HEK293 (cell line): ENCODE results near the gene MRPL20.
A peak's percentile ranks its signal among the peaks of the same experiment; 100 is the strongest.

Experiments used
- CTCF ChIA-PET: fragments of 350-600 bp; formaldehyde crosslinking; extraction: SDS; loops from one replicate; lab custom pipeline; 2021; ENCODE audit warnings: antibody characterized with exemption; lab: Yijun Ruan, JAX
- POLR2A ChIA-PET: fragments of 300-600 bp; formaldehyde crosslinking; extraction: SDS; loops from one replicate; lab custom pipeline; 2020; ENCODE audit warnings: antibody characterized with exemption, inconsistent platforms; lab: Yijun Ruan, JAX
- H3K27ac ChIP-seq: fragments of 200-500 bp; sonication (Bioruptor generic); 2 replicates; pipeline ENCODE4 v1.5.1; 2014; ENCODE audit warnings: low read depth, low read length, control low read depth, inconsistent platforms; ENCODE audit errors: extremely low read depth
- H3K36me3 ChIP-seq, 2 experiments: fragments of 200-500 bp in 1 of 2; sonication (Bioruptor generic) in 1 of 2; 1 replicate in 1 of 2; 2 replicates in 1 of 2; pipeline ENCODE4 v1.5.1; 2014 to 2017; ENCODE audit warnings: inconsistent platforms in 2 of 2, low read length in 2 of 2; ENCODE audit not compliant: control insufficient read depth in 2 of 2, insufficient read depth in 1 of 2
- H3K4me1 ChIP-seq: fragments of 200-500 bp; sonication (Bioruptor generic); 2 replicates; pipeline ENCODE4 v1.5.1; 2014; ENCODE audit warnings: mild to moderate bottlenecking, low read length, inconsistent platforms; ENCODE audit not compliant: control insufficient read depth, insufficient read depth
- H3K4me3 ChIP-seq: 2 replicates; pipeline ENCODE4 v1.5.1; 2011; ENCODE audit warnings: low read depth, mild to moderate bottlenecking, control low read depth, low read length, moderate library complexity
- H3K9me3 ChIP-seq: fragments of 200-500 bp; sonication (Bioruptor generic); 2 replicates; pipeline ENCODE4 v1.5.1; 2014; ENCODE audit warnings: low read depth, low read length, inconsistent platforms; ENCODE audit not compliant: control insufficient read depth, insufficient read depth
- KLF16 ChIP-seq: fragments of 450-650 bp; formaldehyde crosslinking; IDR thresholded peaks from 2 replicates; pipeline ENCODE4 v1.5.1; 2017; ENCODE audit warnings: missing biosample characterization, missing genetic modification characterization
- OVOL3 ChIP-seq: fragments of 450-650 bp; formaldehyde crosslinking; IDR thresholded peaks from 2 replicates; pipeline ENCODE4 v1.5.1; 2016; ENCODE audit warnings: missing biosample characterization, missing genetic modification characterization
- TRIM28 ChIP-seq: IDR thresholded peaks from 2 replicates; pipeline ENCODE4 v1.6.1; 2011; ENCODE audit warnings: low read length, control low read depth, borderline replicate concordance
- ZBTB1 ChIP-seq: fragments of 450-650 bp; formaldehyde crosslinking; IDR thresholded peaks from 2 replicates; pipeline ENCODE4 v1.5.1; 2016; ENCODE audit warnings: missing biosample characterization, missing genetic modification characterization
- ZEB2 ChIP-seq: fragments of 450-650 bp; formaldehyde crosslinking; IDR thresholded peaks from 2 replicates; pipeline ENCODE4 v1.5.1; 2016; ENCODE audit warnings: missing biosample characterization, missing genetic modification characterization
- ZFHX2 ChIP-seq: fragments of 450-650 bp; formaldehyde crosslinking; conservative IDR thresholded peaks from 2 replicates; pipeline ENCODE4 v1.5.1; 2016; ENCODE audit warnings: missing biosample characterization, missing genetic modification characterization
- ZNF16 ChIP-seq: fragments of 450-650 bp; formaldehyde crosslinking; IDR thresholded peaks from 2 replicates; pipeline ENCODE4 v1.5.1; 2016; ENCODE audit warnings: low read depth, missing biosample characterization, missing genetic modification characterization
- ZNF174 ChIP-seq: fragments of 450-650 bp; formaldehyde crosslinking; IDR thresholded peaks from 2 replicates; pipeline ENCODE4 v1.5.0; 2017; ENCODE audit warnings: missing biosample characterization, mild to moderate bottlenecking, missing genetic modification characterization
- ZNF266 ChIP-seq: fragments of 450-650 bp; formaldehyde crosslinking; IDR thresholded peaks from 2 replicates; pipeline ENCODE4 v1.5.1; 2016; ENCODE audit warnings: missing biosample characterization, missing genetic modification characterization, low read depth
- ZNF274 ChIP-seq, 2 experiments: fragments of 200-500 bp in 1 of 2; fragments of 450-650 bp in 1 of 2; sonication (Bioruptor generic) in 1 of 2; formaldehyde crosslinking in 1 of 2; IDR thresholded peaks; 2 replicates each; pipeline versions ENCODE4 v1.5.1 to v1.6.1; 2014 to 2016; ENCODE audit warnings: borderline replicate concordance in 1 of 2, inconsistent platforms in 1 of 2, low read length in 1 of 2, missing biosample characterization in 1 of 2, missing genetic modification characterization in 1 of 2
- ZNF311 ChIP-seq: fragments of 450-650 bp; formaldehyde crosslinking; IDR thresholded peaks from 2 replicates; pipeline ENCODE4 v1.5.1; 2017; ENCODE audit warnings: missing biosample characterization, missing genetic modification characterization, borderline replicate concordance
- ZNF404 ChIP-seq: fragments of 450-650 bp; formaldehyde crosslinking; IDR thresholded peaks from 2 replicates; pipeline ENCODE4 v1.5.1; 2017; ENCODE audit warnings: missing biosample characterization, missing genetic modification characterization
- ZNF501 ChIP-seq: fragments of 450-650 bp; formaldehyde crosslinking; IDR thresholded peaks from 2 replicates; pipeline ENCODE4 v1.5.1; 2016; ENCODE audit warnings: missing biosample characterization, missing genetic modification characterization
- ZNF792 ChIP-seq: fragments of 450-650 bp; formaldehyde crosslinking; IDR thresholded peaks from 2 replicates; pipeline ENCODE4 v1.5.1; 2016; ENCODE audit warnings: missing biosample characterization, missing genetic modification characterization
- TF ChIP-seq, protein P1 (sequence below): fragments of 450-650 bp; formaldehyde crosslinking; IDR thresholded peaks from 2 replicates; pipeline ENCODE4 v1.5.1; 2016; ENCODE audit warnings: missing biosample characterization, missing genetic modification characterization
- TF ChIP-seq, protein P2 (sequence below): fragments of 450-650 bp; formaldehyde crosslinking; IDR thresholded peaks from 2 replicates; pipeline ENCODE4 v1.5.1; 2016; ENCODE audit warnings: missing biosample characterization, missing genetic modification characterization
- TF ChIP-seq, protein P3 (sequence below): fragments of 450-650 bp; formaldehyde crosslinking; IDR thresholded peaks from 2 replicates; pipeline ENCODE4 v1.5.1; 2017; ENCODE audit warnings: missing biosample characterization, missing genetic modification characterization
- TF ChIP-seq, protein P4 (sequence below): fragments of 450-650 bp; formaldehyde crosslinking; IDR thresholded peaks from 2 replicates; pipeline ENCODE4 v1.5.1; 2016; ENCODE audit warnings: missing biosample characterization, missing genetic modification characterization

The MRPL20 gene

DNA sequence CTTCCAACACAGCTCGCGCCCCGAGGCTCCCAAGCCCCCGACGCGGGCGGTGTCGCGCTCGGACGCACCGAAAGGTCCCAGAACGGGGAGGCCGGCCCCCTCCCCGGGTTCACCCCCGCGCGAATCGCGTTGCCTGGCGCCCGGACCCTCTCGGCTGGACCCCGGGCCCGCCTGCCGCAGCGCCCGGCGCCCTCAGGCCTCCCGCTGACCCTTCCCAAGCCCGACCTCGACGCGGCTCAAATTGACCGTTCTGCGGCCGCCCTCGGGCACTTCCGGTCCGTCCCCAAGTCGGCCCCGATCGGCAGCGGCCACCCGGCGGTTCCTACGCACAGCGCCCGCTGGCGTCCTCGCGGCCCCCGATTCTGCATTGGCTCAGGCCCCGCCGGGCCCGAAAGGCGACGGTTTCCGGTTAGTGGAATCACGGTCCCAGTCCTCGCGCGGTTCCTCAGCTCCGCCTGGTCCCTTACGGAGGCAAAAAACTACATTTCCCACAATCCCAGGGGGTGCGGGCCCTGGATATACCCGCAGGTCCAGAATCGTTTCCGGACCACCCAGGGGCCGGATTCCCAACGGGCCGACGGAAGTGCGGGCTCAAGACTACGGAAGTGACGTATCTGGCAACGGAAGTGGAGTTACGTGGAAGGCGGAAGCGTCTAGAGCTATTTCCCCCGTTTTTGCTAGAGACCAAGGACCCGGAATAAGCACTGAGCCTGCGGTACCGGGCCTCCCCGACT is 32.0 kb downstream of the MRPL20 start, which contains the start of gene AURKAIP1 (continued):
- 0 out of 2 replicates have a peak, but pooled peaks have one; percentile 32 for TF ChIP-seq ZNF404 (tag by site-specific recombination)
- peak; percentile 91 for TF ChIP-seq OVOL3 (tag by site-specific recombination)
- TF ChIP-seq ZNF174 (tag by site-specific recombination), result no peak
- no peak; the same call in 1 of the 2 replicates for TF ChIP-seq ZNF792 (tag by site-specific recombination)

DNA sequence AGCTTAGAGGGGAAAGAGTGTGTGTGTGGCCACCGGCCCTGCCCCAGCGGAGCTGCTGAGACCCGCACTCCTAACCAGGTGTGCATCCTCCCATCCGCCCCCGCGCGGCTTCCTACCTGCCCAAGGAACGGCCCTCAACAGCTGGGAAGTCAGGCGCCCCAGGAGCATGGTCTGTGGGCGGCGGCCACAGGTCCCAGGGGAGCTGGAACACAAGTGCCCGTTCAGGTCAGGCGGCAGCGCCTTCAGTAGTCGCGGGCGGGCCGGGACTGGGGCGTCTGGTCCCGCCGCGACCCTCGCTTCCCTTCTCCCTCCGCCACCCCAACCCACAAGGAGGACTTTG is 32.5 kb downstream of the MRPL20 start:
- Histone ChIP-seq H3K27ac (peak overlapping the region; percentile 89), H3K4me1 (peaks cover 4% of the 10 kb centered on the region; the same call in 1 of the 2 replicates), H3K4me3 (peak overlapping the region; percentile 93), H3K36me3 (peaks cover 0 to 44% of the 10 kb centered on the region in 2 experiments; a peak in 2 of 3 replicates), H3K9me3 (no peaks in the 10 kb centered on the region)
- ChIA-PET CTCF (interaction anchor here (1.0 to 1.6 kb wide), 3 partner anchors 12 to 22 kb away, joined by 3 to 5 read pairs (median 4); no protein-coding TSS in a partner anchor), POLR2A (interaction anchor here (0.6 to 1.5 kb wide), 14 partner anchors 15 to 1158 kb away, joined by 3 to 36 read pairs (median 4); partner anchors contain the start of genes CCNL2, MRPL20 and SDF4)
- TF ChIP-seq ZNF16 (tag by site-specific recombination) (no peak), KLF16 (tag by site-specific recombination) (no peak), ZNF266 (no peak), ZBTB1 (tag by site-specific recombination) (no peak), TRIM28 (no peak), ZNF311 (tag by site-specific recombination) (no peak), ZNF501 (tag by site-specific recombination) (no peak), ZFHX2 (tag by site-specific recombination) (no peak), ZEB2 (tag by site-specific recombination) (no peak), ZNF274 (IDR thresholded peaks at IDR 0.05; ENCODE audit: low read length) (no peak), ZNF274 (tag by site-specific recombination; IDR thresholded peaks at IDR 0.05; ENCODE audit: borderline replicate concordance) (no peak)
- TF ChIP-seq, protein P1, sequence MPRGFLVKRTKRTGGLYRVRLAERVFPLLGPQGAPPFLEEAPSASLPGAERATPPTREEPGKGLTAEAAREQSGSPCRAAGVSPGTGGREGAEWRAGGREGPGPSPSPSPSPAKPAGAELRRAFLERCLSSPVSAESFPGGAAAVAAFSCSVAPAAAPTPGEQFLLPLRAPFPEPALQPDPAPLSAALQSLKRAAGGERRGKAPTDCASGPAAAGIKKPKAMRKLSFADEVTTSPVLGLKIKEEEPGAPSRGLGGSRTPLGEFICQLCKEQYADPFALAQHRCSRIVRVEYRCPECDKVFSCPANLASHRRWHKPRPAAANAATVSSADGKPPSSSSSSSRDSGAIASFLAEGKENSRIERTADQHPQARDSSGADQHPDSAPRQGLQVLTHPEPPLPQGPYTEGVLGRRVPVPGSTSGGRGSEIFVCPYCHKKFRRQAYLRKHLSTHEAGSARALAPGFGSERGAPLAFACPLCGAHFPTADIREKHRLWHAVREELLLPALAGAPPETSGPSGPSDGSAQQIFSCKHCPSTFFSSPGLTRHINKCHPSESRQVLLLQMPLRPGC (tag by site-specific recombination), result no peak
- TF ChIP-seq, protein P2, sequence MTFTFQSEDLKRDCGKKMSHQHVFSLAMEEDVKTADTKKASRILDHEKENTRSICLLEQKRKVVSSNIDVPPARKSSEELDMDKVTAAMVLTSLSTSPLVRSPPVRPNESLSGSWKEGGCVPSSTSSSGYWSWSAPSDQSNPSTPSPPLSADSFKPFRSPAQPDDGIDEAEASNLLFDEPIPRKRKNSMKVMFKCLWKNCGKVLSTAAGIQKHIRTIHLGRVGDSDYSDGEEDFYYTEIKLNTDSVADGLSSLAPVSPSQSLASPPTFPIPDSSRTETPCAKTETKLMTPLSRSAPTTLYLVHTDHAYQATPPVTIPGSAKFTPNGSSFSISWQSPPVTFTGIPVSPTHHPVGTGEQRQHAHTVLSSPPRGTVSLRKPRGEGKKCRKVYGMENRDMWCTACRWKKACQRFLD (tag by site-specific recombination), result no peak
- TF ChIP-seq, protein P3, sequence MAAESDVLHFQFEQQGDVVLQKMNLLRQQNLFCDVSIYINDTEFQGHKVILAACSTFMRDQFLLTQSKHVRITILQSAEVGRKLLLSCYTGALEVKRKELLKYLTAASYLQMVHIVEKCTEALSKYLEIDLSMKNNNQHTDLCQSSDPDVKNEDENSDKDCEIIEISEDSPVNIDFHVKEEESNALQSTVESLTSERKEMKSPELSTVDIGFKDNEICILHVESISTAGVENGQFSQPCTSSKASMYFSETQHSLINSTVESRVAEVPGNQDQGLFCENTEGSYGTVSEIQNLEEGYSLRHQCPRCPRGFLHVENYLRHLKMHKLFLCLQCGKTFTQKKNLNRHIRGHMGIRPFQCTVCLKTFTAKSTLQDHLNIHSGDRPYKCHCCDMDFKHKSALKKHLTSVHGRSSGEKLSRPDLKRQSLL (tag by site-specific recombination), result no peak
- TF ChIP-seq, protein P4, sequence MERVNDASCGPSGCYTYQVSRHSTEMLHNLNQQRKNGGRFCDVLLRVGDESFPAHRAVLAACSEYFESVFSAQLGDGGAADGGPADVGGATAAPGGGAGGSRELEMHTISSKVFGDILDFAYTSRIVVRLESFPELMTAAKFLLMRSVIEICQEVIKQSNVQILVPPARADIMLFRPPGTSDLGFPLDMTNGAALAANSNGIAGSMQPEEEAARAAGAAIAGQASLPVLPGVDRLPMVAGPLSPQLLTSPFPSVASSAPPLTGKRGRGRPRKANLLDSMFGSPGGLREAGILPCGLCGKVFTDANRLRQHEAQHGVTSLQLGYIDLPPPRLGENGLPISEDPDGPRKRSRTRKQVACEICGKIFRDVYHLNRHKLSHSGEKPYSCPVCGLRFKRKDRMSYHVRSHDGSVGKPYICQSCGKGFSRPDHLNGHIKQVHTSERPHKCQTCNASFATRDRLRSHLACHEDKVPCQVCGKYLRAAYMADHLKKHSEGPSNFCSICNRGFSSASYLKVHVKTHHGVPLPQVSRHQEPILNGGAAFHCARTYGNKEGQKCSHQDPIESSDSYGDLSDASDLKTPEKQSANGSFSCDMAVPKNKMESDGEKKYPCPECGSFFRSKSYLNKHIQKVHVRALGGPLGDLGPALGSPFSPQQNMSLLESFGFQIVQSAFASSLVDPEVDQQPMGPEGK, result no peak
